Measurements from ENCODE around the gene AGAP5.

The AGAP5 gene

GRCh38 chr10:73641328-73642060 lies 56.4 kb downstream of the AGAP5 start, which contains the start of gene MYOZ1:
Gene MYOZ1 (minus strand): TSS chr10:73641474. CDS start chr10:73640017, 1,457 bp downstream.
- DNase-seq (ENCODE audit: extremely low read depth, low read depth), result no peak

GRCh38 chr10:73639286-73639685 lies 58.6 kb downstream of the AGAP5 start:
- DNase-seq (ENCODE audit: extremely low read depth, low read depth), result no peak
- no peak for TF ChIP-seq CTCF (IDR thresholded peaks at IDR 0.05; ENCODE audit: low read depth, low read length, missing control alignments)
- no peak overlapping the region for H3K4me3 ChIP-seq (replicated peaks; ENCODE audit: low read depth, low read length)

More at GRCh38 chr10:73641328-73642060, 56.4 kb downstream of the AGAP5 start, which contains the start of gene MYOZ1:
- H3K4me3 ChIP-seq (replicated peaks; ENCODE audit: low read depth, low read length), result no peak within 1 kb of the TSS
- no peak for TF ChIP-seq CTCF (IDR thresholded peaks at IDR 0.05; ENCODE audit: low read depth, low read length, missing control alignments)

GRCh38 chr10:73635781-73636180 lies 62.1 kb downstream of the AGAP5 start:
- TF ChIP-seq CTCF (IDR thresholded peaks at IDR 0.05; ENCODE audit: low read depth, low read length, missing control alignments), result no peak
- no peak for DNase-seq (ENCODE audit: extremely low read depth, low read depth)

GRCh38 chr10:73634421-73634820 lies 63.5 kb downstream of the AGAP5 start:
- no peak for TF ChIP-seq CTCF (IDR thresholded peaks at IDR 0.05; ENCODE audit: low read depth, low read length, missing control alignments)
- H3K4me3 ChIP-seq (replicated peaks; ENCODE audit: low read depth, low read length), result no peak overlapping the region
- DNase-seq (ENCODE audit: extremely low read depth, low read depth), result no peak

More at GRCh38 chr10:73635781-73636180, 62.1 kb downstream of the AGAP5 start:
- H3K4me3 ChIP-seq (replicated peaks; ENCODE audit: low read depth, low read length), result no peak overlapping the region

- no peak for TF ChIP-seq CTCF (IDR thresholded peaks at IDR 0.05; ENCODE audit: low read depth, low read length, missing control alignments)
- H3K4me3 ChIP-seq (replicated peaks; ENCODE audit: low read depth, low read length), result no peak overlapping the region
- no peak for DNase-seq (ENCODE audit: extremely low read depth, low read depth)
Observed at GRCh38 chr10:73629165-73629564, 68.7 kb downstream of the AGAP5 start.

- no peak overlapping the region for H3K4me3 ChIP-seq (replicated peaks; ENCODE audit: low read depth, low read length)
- DNase-seq (ENCODE audit: extremely low read depth, low read depth), result no peak
- TF ChIP-seq CTCF (IDR thresholded peaks at IDR 0.05; ENCODE audit: low read depth, low read length, missing control alignments), result no peak
Observed at GRCh38 chr10:73628405-73628804, 69.5 kb downstream of the AGAP5 start.

All from HFF-Myc (cell line).